NT2/D1 (cell line): ENCODE results near the gene TMEM86B.

Experiments used
- YY1 ChIP-seq: IDR thresholded peaks from 2 replicates; pipeline ENCODE4 v1.6.1; 2011; ENCODE audit not compliant: insufficient read length, insufficient read depth
- ZNF274 ChIP-seq: IDR thresholded peaks from 2 replicates; pipeline ENCODE4 v1.6.1; 2011; ENCODE audit warnings: mild to moderate bottlenecking, low read depth, low read length

DNA sequence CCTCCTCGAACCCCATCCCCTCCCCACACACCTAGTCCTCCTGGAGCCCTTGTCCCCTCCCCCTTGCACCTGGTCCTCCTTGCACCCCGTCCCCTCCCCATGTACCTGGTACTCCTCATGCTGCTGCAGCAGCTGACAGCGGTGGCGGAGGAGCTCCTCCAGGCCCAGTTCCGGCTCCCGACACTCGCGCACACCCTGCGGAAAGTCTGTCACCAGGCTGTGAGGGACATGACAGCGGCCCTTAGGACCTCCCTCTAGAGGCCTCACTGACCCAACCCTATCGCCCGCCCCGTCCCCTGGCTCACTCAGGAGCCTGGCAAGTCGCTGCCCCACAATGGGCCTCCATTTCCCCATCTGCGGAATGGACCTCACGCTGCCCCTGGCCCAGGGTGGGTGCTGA lies 36.6 kb upstream of the TMEM86B start:
- no peak for TF ChIP-seq ZNF274
- no peak for TF ChIP-seq YY1
